ENCODE results near the gene MPEG1.

The MPEG1 gene

DNA sequence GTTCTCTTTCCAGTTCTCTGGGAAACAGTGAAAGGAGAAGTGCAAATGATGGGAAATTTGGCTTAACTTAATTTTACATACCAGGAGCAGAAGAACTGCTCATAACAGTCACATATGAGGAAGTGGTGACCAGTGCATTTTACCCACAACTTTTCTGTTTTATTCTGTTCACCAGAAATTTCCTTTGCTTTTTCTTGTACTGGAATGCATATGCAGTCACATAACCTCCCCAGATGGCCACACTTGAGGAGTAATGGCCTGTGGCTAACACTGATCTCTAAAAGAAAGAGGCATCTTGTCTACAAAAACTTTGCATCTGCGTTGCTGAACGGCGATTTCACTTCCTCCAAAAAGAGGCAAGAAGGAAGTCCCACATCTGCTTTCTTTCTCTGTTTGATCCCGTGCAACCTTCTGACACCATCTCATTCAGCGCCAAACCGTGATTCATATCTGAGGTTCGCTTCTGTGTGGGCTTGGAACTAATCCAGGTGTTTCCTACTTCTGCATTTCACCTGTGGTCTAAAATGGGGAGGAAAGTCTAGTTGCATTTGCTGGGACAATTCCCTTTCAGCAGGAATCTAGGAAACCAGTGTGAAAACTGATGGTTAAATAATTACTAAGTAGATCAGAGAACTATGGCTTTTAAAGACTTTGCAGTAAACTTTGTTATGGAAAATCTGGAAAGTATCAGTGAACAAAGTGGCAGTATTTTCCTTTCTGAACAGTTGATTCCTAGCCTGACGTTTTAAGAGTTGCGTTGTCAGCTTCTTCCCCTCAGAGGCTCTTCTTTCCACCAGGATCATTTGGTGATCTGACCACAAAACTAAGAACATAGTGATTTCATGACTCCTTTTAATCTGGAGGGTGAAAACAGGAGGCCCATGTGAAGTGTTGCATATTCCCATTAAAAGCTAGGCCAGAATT lies 4.2 kb upstream of the MPEG1 start:
- DNase-seq: peak; percentile 78 to 82

DNA sequence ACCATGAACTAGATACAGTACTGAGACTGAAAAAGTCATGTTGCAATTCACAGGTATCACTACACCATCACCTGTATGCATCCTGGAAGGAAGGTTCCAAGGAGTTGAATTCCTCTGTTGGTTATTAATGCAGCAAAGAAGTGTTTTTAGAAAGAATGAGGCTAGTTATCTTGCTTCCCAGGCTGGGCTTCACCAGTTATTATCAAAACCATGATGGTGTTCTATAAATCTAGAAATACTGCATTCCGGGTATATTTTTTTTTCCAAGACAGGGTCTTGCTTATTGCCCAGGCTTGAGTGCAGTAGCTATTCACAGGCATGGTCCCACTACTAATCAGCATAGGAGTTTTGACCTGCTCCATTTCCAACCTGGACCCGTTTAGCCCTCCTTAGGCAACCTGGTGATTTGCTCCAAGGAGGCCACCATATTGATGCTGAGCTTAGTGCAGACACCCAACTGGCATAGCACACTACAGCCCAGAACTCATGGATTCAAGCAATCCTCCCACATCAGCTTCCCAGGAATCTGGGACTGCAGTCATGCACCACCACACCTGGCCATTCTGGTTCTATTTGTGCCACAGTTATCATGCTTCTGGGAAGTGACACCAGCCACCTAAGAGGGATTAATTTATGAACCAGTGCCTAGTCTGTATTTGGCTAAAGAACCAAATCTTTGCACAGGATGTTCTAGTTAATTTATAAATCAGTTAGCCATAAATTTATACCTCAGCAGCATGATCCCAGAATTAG lies 1.6 kb upstream of the MPEG1 start:
- DNase-seq: no peak

DNA sequence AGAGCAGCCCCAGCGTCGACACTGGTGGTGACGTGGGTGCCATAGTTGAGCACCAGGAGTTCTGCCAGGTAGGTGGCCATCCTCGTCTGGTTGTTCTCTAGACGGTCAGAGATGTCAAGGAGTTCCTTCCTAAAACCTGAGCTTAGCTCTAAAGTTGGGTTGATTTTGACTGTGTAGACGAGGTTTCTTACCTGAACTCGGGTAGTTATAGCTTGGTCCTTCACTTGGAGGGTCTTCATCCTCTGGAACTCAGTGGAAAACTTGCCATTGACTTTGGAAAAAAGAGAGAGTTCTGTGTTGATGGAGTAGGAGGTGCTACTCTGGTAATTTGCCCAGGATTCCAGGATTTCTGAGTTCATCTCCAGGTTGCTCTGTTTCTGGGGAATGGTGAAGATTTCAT lies 505 bp downstream of the MPEG1 start:
- no peak for DNase-seq

DNA sequence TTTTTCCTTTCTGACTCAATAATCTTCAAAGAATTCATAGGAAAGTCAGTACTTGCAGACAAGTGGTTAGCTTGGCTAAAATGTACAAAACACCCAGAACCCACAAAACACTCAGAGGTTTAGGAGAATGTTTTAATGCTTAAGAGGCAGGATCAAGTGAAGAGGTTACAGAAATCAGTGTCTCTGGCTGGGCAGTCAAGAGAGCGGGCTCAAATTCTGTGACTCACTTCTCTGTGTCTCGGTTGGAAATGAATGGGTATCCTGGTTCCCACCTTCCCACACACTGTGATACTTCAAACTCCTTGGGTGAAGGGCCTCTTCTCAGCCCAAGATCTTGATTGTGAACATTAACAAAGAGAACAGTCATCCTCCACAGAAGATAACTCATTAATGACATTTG lies 3.8 kb downstream of the MPEG1 start:
- DNase-seq: no peak

DNA sequence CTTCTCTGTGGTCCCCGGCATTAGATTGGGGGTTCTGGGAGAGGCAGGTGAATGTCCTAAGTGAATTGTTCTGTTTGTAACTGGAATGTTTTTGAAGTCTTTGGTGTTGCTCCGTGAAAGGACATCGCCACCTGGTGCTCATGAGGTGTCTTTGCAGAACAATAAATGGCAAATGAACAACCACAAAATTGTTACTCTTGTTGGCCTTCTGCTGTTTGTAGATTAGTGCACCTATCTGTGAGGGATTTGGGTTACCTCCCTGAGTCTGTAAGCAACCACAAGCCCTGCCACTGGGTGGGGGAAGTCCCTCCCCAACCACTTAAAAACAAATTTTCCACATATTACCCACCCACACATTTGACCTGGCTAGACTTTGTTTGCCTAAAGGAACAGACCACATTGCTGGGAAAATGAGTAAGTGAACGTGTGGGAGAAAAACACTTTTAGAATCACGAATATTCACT lies 4.7 kb downstream of the MPEG1 start:
- peak; percentile 59 to 76 for DNase-seq

DNA sequence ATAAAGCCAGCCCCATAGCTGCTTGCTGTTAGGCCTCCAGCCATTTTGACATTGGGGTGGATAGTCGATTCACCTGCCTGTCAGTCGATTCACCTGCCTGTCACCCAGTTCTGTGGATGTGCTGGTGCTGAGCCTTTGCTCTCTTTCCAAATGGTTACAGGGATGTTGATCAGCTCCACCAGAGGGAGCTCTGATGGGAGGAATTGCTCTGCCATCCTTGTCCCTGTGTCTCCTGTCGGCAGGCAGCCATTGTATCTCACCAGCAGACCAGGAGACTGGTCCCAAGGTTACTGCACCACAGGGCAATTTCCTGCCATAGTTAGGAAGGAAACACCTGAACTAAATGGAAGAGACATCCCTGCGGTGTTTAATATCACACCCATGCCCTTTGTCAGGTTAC lies 6.1 kb downstream of the MPEG1 start:
- peak; percentile 36 to 57 for DNase-seq

DNA sequence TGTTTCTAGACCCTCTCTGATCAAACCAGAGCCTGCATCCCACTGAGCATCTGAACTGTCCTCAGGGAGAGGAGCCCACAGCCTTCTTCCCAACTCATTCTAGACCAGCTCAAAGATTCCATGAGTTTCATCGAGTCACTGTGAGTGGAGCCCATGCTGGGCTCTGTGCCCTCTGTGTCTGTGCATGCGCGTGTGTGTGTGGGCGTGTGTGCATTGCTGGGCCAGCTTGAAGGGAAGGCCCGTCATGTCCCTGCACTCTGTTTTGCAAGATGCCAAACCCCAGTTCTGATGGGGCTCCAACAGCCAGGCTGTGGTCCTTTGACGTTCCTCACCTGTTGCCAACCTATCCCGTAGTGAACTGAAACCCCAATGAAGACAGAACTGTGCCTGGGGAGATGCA lies 7.1 kb downstream of the MPEG1 start:
- DNase-seq: no peak

DNA sequence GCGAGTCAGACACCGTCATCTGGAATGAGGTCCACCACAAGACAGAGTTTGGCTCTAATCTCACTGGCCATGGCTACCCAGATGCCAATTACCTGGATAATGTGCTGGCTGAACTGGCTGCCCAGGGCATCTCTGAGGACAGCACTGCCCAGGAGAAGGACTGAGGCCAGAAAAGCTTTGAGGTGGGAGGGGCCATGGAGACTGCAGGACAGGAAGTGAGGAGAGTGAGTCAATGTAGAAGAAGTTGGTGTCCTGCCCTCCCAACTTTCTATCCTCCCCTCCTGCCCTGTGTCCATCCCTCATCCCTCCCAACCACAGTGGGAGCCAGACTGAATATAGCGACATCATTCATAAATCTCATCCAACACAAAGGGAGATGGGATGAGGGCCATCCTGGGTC lies 8.0 kb downstream of the MPEG1 start:
- no peak for DNase-seq

DNA sequence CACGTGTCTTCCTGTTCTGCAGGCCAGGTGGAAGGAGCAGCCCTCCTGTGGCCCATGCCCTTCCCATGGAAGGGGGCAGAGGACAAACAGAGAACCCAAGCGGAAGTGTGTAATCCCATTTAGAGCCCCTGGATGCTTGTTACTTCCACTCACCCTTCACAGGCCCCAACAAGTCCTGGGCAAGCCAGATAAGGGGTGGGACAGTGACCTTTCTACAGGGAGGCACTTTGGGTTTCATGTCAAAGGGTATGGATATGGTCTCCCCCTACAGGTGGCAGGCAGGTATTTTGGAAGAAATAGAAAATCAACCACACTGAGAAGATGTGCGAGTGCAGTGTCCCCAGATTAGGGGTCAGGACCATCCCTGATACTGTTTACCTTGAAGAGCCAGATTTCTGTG lies 11.4 kb downstream of the MPEG1 start:
- DNase-seq: no peak

DNA sequence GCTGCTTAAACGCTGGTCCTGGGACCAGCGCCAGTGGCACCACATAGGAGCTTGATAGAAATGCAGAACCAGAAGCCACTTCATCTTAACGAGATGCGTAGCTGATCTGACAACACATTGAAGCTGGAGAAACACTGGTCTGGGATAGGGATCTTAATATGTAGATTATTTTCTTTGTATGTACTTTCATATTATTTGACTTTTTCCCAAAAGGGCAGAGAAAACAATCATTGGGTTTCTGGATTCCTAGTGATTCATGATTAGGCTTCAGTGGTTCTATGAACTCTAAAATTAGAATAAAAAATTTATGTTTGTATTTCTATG lies 12.3 kb downstream of the MPEG1 start:
- DNase-seq: no peak

DNA sequence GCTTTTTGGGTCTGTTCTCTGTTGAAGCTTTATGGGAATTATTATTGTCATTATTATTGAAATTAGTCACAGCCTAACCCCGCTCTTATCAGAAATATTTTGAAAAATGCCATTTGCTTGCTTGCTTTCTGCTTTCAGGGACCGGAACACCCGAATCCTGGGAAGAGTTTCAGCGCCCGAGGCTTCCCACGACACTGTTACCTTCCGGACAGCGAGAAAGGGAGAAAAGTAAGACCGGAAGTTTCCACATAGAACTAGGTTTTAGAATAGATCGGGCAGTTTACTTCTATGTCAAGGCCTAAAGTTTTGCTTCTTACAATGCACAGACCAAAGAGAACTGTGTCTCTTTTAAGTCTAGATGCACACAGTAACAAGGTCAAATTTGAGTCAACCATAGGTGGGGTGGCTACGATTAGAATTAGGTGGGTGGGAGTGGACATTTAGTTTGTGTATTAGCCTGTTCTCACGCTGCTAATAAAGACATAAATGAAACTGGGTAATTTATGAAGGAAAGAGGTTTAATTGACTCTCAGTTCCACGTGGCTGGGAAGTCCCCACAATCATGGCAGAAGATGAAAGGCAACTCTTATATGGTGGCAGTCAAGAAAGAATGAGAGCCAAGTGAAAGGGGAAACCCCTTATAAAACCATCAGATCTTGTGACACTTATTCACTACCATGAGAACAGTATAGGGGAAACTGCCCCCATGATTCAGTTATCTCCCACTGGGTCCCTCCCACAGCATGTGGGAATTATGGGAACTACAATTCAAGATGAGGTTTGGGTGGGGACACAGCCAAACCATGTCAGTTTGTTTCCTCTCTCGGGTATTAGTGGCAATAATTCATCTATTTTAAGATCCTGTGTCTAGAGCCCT lies 12.9 kb downstream of the MPEG1 start:
- no peak for DNase-seq

DNA sequence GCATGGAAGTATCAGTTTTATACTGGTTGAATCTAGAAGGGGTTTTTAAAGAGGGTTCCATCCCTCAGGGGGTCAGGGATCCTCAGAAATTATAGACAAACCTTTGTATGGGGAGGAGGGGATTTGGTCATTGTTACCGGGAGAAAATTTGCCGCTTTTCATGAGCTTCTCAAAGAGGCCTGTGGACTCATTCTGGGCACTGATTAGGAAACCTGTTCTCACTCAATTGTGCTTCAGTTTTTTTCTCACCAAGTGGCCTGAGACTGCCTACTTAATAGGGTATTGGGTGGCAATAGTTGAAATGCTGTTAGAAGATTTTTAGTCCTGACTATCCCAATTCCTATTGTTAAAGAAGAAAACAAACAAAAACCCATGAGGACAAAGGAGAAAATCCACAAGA lies 14.0 kb downstream of the MPEG1 start:
- DNase-seq: no peak

DNA sequence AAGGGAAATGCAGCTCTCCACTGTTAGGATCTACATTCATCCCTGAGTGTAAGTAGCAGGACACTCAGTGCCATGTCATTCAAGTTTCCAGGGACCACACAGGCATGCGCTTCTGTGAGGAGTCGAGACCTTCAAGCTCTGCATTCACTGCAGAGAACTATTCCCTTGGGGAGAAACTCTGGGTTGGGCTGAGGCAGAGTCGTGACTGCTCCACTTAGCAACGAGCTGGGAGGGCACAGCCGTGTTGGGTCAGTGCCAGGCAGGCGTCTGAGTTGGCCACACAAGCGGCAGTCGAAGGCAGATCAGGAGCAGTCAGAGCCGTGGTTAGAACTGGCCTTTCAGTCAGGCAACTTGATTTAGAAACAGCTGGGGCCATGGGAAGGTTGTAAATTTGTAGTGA lies 14.7 kb downstream of the MPEG1 start:
- DNase-seq: no peak

DNA sequence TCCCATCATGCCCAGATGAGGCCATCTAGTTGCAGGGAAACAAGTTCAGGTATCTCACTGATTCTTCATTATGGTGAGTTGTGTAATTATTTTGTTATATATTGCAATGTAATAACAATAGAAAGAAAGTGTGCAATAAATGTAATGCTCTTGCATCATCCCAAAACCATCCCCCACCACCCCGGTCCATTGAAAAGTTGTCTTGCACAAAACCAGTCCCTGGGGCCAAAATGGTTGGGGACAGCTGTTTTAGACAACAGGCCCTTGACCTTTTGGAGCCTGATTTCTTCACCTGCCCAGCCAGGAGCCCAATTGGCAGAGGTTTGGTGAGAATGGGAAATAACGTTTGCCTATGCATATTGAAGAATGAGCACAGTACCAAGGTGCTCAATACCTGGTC lies 15.9 kb downstream of the MPEG1 start:
- DNase-seq: no peak

DNA sequence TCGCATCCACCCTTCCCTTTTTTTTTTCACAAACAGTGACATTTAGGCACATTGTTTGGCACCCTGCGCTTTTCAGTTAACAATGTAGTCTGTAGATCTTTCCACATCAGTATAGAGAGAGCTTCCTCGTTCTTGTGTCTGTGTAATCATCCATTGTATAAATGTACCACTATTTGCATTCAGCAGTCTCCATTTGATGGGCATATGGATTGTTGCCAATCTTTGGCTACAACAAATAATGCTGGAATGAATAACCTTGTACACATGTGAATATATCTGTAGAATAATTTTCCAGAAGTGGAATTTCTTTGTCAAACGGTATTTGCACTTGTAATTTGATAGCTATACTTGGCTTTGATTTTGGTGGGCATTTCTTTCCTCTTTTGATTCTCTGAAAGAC lies 17.1 kb downstream of the MPEG1 start:
- DNase-seq: no peak

DNA sequence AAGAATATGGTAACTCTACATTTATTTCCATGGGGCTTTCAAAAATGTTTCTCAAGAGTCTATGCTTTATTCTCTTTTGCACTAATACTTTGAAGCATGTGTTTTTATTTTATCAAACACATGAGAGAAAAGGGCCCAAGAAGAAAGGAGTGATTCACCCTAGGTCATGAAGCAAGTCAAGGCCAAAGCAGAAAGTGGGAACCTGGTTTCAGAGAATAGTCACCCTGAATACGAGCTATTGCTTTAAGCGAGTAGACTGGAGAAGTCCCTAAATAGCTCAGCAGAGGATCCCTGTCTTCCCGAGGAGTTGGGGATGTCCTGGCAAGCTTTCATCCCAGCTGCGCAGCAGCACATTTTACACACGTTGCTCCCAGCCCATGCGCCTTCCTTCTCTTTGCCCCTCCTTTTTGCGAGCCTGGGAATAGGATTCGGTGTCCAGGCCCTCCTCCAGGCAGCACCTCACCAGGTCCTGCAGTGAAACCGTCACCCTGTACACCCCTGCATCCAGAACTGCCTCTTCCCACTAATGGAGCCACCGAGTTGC lies 19.1 kb downstream of the MPEG1 start:
- no peak for DNase-seq

DNA sequence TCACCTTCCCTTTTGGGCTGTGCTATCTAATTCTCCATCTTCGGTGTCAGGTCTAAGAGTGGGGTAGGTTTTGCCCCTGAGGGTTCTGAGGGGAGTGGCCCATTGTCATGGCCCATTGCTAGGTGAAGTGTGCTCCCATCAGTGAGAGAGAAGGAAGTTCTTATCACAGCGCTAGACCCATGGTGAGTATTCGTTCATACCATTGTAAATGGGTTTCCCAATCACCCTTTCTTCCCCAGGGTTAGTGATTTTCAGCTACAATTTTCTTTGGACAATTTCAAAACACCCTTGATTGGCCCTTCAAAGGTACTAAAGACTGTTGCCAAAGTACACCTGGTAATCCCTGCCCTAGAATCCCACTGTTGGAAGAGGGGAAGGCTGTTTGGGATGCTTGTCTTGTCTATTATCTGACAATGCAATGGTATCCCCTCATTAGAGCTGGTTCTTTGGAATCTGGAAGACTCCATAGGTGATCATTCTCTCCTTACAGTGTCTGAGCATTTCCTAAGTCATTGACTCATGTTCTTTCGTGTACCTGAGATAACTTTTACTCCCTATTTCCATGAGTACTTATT lies 20.2 kb downstream of the MPEG1 start:
- no peak for DNase-seq

DNA sequence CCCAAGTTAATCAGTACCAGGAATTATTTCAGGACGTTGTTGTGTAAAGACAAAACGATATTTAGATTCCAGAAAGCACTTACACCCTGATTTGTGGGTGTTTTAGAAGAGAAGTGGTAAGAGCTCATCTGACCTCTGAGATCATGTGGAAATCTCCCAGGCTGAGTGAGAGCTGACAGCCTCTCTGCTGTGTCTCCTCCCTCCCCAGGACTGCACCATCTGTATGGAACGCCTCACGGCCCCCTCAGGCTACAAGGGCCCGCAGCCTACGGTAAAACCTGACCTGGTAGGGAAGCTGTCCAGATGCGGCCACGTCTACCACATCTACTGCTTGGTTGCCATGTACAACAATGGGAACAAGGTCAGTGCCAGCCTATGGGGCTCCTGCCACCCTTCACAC lies 20.8 kb downstream of the MPEG1 start:
- DNase-seq: no peak

DNA sequence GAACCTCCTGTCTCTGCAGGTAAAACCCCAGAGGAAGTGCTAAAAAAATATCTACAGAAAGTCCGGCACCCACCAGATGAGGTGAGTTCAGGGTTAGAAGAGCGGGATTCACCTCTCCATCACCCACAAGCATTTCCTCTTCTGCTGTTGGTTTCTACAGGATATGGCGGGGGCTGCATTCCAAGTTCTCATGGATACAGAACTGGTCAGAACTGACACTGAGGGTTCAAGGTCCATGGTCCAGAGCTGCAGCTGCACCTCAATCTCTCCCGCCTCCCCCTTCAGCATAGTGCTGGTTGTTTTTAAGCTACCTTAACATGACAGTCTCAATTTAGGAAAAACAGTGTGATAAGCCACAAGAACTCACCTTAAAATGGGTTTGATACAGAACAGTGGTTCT lies 21.6 kb downstream of the MPEG1 start:
- no peak for DNase-seq

DNA sequence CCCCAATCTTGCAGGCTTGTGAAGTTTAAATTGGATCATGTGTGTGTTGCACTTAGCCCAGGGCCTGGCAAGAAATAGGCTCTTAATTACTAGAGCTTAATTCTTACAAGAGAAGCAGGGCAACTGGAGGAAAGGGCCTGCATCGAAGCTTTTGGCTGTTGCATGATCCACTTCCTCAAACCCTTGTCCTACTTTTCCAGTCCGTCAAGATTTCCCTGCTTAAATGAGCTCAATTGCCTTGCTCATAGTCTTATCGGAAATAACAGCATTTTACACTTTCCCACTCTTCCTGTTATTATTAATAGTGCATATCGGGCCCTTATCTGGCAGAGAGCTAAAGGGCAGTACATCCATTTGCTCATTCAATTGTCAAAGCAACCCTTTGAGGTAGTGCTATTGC lies 22.7 kb downstream of the MPEG1 start:
- DNase-seq: no peak

DNA sequence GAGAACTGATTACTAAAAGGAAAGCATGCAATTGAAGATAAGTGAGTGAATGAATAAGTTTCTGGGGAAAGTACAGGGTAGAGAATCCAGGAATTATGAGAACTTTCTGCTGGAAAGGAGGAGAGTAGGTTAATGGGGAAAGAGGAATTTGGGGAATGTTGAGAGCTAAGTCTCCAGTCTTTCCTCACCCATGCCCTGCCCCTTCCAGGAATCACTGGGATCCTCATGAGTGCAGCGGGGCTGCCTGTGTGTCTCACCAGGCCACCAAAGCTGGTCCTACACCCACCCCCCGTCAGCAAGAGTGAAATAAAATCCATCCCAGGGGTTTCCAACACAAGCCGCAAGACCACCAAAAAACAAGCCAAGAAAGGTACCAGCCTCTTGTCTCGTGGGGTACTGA lies 23.8 kb downstream of the MPEG1 start:
- no peak for DNase-seq

DNA sequence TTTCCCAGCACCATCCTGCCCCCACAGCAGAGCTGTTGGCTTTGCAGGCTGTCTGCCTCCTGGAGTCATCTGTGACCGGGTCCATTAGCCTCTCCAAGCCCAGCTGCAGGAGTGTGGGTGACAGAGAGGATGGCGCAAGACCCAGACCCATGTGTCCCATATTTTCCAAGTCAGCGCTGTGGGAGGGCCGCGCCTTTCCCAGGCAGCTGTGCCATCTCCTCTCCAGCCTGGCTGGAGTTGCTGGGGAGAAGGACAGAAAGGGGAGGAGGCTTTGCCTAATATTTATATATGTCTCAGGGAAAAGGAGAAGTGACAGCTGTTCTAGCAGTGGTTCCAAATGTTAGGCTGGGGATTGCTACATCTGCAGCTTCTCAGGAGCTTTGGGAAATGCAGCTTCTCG lies 25.1 kb downstream of the MPEG1 start:
- DNase-seq: peak; percentile 48 to 51

DNA sequence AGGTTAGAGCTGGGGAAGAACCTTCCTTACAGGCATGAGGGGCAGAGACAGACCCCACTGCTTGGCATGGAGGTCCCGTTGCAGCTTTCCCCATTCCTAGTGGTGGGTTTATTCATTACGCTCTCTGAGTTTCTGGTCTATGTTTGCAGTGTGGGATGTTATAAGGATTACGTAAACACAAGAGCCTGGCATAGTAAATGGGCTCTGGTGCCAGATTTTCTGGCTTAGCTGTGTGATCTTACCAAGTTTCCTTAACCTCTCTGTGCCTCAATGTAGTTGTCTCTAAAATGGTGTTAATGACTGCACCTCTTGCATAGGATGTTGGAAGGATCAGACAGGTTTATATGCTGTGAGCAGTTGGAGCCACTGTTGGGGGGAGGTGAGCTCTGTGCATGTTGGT lies 25.7 kb downstream of the MPEG1 start:
- no peak for DNase-seq
